IMR-90 (cell line): ENCODE measurements around the gene CFDP1. TPM values are rescaled to one million over a fixed set of nuclear protein-coding genes. Genes with fewer than 3 reads are reported as not detected.

Source experiments
- ATAC-seq: fragments of 200-7000 bp; cut with Tn5 transposase; 2 replicates; pipeline ENCODE4 v1.9.1; 2020; ENCODE audit warnings: low read depth, mild to moderate bottlenecking, moderate library complexity
- BruUV-seq: library from RNA; stranded (reverse); fragments of 400-500 nt; replicated peaks from 2 replicates; lab custom pipeline; 2021; lab: Mats Ljungman, UMichigan
- CTCF ChIA-PET: fragments of 300-600 bp; formaldehyde crosslinking; extraction: SDS; loops from one replicate; lab custom pipeline; 2021; ENCODE audit warnings: antibody characterized with exemption; lab: Yijun Ruan, JAX
- POLR2A ChIA-PET: fragments of 300-600 bp; sonication (Branson Sonifier 250); formaldehyde crosslinking; loops from one replicate; lab custom pipeline; 2022; ENCODE audit warnings: antibody characterized with exemption; ENCODE audit not compliant: unreplicated experiment; lab: Charles Lee
- DNase-seq: peaks from one replicate; pipeline ENCODE4 v3.0.0; 2013
- H2AFZ ChIP-seq: replicated peaks from 2 replicates; pipeline ENCODE3; 2013; ENCODE audit warnings: low read length, mild to moderate bottlenecking; ENCODE audit not compliant: poor library complexity
- H2AK5ac ChIP-seq: 2 replicates; pipeline ENCODE4 v1.6.1; 2013; ENCODE audit warnings: low read depth, low read length, inconsistent platforms
- H2AK9ac ChIP-seq: replicated peaks from 2 replicates; pipeline ENCODE3; 2013; ENCODE audit warnings: mild to moderate bottlenecking, low read depth, low read length, moderate library complexity; ENCODE audit not compliant: poor library complexity
- H2BK120ac ChIP-seq: 2 replicates; pipeline ENCODE4 v1.6.1; 2013; ENCODE audit warnings: low read depth, low read length, inconsistent platforms
- H2BK15ac ChIP-seq: 3 replicates; pipeline ENCODE4 v1.6.1; 2013; ENCODE audit warnings: low read depth, low read length, inconsistent platforms
- H2BK20ac ChIP-seq: 2 replicates; pipeline ENCODE4 v1.6.1; 2013; ENCODE audit warnings: low read depth, mild to moderate bottlenecking, inconsistent platforms, low read length, moderate library complexity
- H2BK5ac ChIP-seq: 2 replicates; pipeline ENCODE4 v1.6.1; 2013; ENCODE audit warnings: mild to moderate bottlenecking, low read depth, low read length, inconsistent platforms; ENCODE audit not compliant: poor library complexity, severe bottlenecking
- H3K14ac ChIP-seq: replicated peaks from 2 replicates; pipeline ENCODE4 v1.6.1; 2013; ENCODE audit warnings: low read depth, low read length, inconsistent platforms
- H3K18ac ChIP-seq: 2 replicates; pipeline ENCODE4 v1.6.1; 2013; ENCODE audit warnings: low read depth, low read length, control low read depth
- H3K23ac ChIP-seq: 2 replicates; pipeline ENCODE4 v1.6.1; 2013; ENCODE audit warnings: low read depth, low read length, inconsistent platforms
- H3K27ac ChIP-seq: 2 replicates; pipeline ENCODE4 v1.5.1; 2013; ENCODE audit warnings: mild to moderate bottlenecking, control low read depth, low read length; ENCODE audit not compliant: insufficient read depth
- H3K27me3 ChIP-seq: 2 replicates; pipeline ENCODE4 v1.6.1; 2013; ENCODE audit warnings: low read length; ENCODE audit not compliant: control insufficient read depth, insufficient read depth
- H3K36me3 ChIP-seq: 2 replicates; pipeline ENCODE4 v1.6.1; 2013; ENCODE audit warnings: low read length, mixed read lengths; ENCODE audit not compliant: control insufficient read depth, insufficient read depth
- H3K4ac ChIP-seq: 2 replicates; pipeline ENCODE4 v1.6.1; 2013; ENCODE audit warnings: low read depth, low read length, inconsistent platforms
- H3K4me1 ChIP-seq: 2 replicates; pipeline ENCODE4 v1.6.1; 2013; ENCODE audit warnings: low read length, mixed read lengths; ENCODE audit not compliant: control insufficient read depth, insufficient read depth
- H3K4me2 ChIP-seq: 2 replicates; pipeline ENCODE4 v1.6.1; 2013; ENCODE audit warnings: low read depth, mild to moderate bottlenecking, control low read depth, low read length, moderate library complexity
- H3K4me3 ChIP-seq: 2 replicates; pipeline ENCODE4 v1.5.1; 2013; ENCODE audit warnings: low read depth, mild to moderate bottlenecking, control low read depth, low read length, moderate library complexity; ENCODE audit not compliant: insufficient read depth
- H3K56ac ChIP-seq: 2 replicates; pipeline ENCODE4 v1.6.1; 2013; ENCODE audit warnings: low read length, inconsistent platforms; ENCODE audit not compliant: insufficient read depth; ENCODE audit errors: extremely low read depth
- H3K79me1 ChIP-seq, 2 experiments: 2 replicates each; pipeline ENCODE4 v1.6.1; 2013; ENCODE audit warnings: low read length in 2 of 2, inconsistent platforms in 1 of 2, low read depth in 1 of 2
- H3K9ac ChIP-seq: 2 replicates; pipeline ENCODE4 v1.6.1; 2013; ENCODE audit warnings: low read depth, low read length, control low read depth
- H3K9me1 ChIP-seq: 2 replicates; pipeline ENCODE4 v1.6.1; 2013; ENCODE audit warnings: low read length, inconsistent platforms; ENCODE audit not compliant: insufficient read depth
- H3K9me3 ChIP-seq: 2 replicates; pipeline ENCODE4 v1.6.1; 2013; ENCODE audit warnings: low read length; ENCODE audit not compliant: control insufficient read depth, insufficient read depth
- H4K20me1 ChIP-seq: 2 replicates; pipeline ENCODE4 v1.6.1; 2013; ENCODE audit warnings: low read length, inconsistent platforms; ENCODE audit not compliant: insufficient read depth
- H4K5ac ChIP-seq: 2 replicates; pipeline ENCODE4 v1.6.1; 2013; ENCODE audit warnings: mild to moderate bottlenecking, low read depth, low read length, control low read depth
- H4K8ac ChIP-seq, 2 experiments: 2 replicates each; pipeline ENCODE4 v1.6.1; 2013; ENCODE audit warnings: low read depth in 2 of 2, low read length in 2 of 2, control low read depth in 1 of 2, inconsistent platforms in 1 of 2
- H4K91ac ChIP-seq: 2 replicates; pipeline ENCODE4 v1.6.1; 2013; ENCODE audit warnings: low read depth, low read length, inconsistent platforms; ENCODE audit not compliant: insufficient read depth
- BHLHE40 ChIP-seq: fragments of 150-350 bp; IDR thresholded peaks from 2 replicates; pipeline ENCODE4 v1.6.1; 2016; ENCODE audit warnings: mild to moderate bottlenecking, low read depth, low read length
- CEBPB ChIP-seq: IDR thresholded peaks from 2 replicates; pipeline ENCODE4 v1.6.1; 2012; ENCODE audit warnings: low read depth, low read length, improper control_type of control experiment
- CHD1 ChIP-seq: IDR thresholded peaks from 2 replicates; pipeline ENCODE4 v1.6.1; 2012; ENCODE audit warnings: low read depth, low read length, improper control_type of control experiment
- CTCF ChIP-seq: conservative IDR thresholded peaks from 2 replicates; pipeline ENCODE4 v1.5.1; 2012; ENCODE audit warnings: mild to moderate bottlenecking, low read depth, low read length, improper control_type of control experiment
- ELK1 ChIP-seq: fragments of 150-350 bp; IDR thresholded peaks from 2 replicates; pipeline ENCODE4 v1.6.1; 2016; ENCODE audit warnings: low read depth, mild to moderate bottlenecking, low read length, moderate library complexity, borderline replicate concordance
- FOS ChIP-seq: fragments of 150-350 bp; IDR thresholded peaks from 2 replicates; pipeline ENCODE4 v1.6.1; 2016; ENCODE audit warnings: low read depth, low read length
- MAFK ChIP-seq: IDR thresholded peaks from 2 replicates; pipeline ENCODE4 v1.6.1; 2012; ENCODE audit warnings: low read depth, low read length, improper control_type of control experiment
- MAZ ChIP-seq: IDR thresholded peaks from 2 replicates; pipeline ENCODE4 v1.6.1; 2012; ENCODE audit warnings: low read depth, mild to moderate bottlenecking, low read length, improper control_type of control experiment, moderate library complexity, borderline replicate concordance
- MXI1 ChIP-seq: IDR thresholded peaks from 2 replicates; pipeline ENCODE4 v1.6.1; 2012; ENCODE audit warnings: low read depth, mild to moderate bottlenecking, low read length, moderate library complexity, borderline replicate concordance
- NFE2L2 ChIP-seq: fragments of 150-350 bp; IDR thresholded peaks from 2 replicates; pipeline ENCODE4 v1.6.1; 2016; ENCODE audit warnings: low read depth, mild to moderate bottlenecking, low read length
- POLR2A ChIP-seq: IDR thresholded peaks from 2 replicates; pipeline ENCODE4 v1.6.1; 2012; ENCODE audit warnings: mild to moderate bottlenecking, low read depth, low read length
- RAD21 ChIP-seq: IDR thresholded peaks from 2 replicates; pipeline ENCODE4 v1.6.1; 2012; ENCODE audit warnings: low read length, improper control_type of control experiment
- RCOR1 ChIP-seq: IDR thresholded peaks from 2 replicates; pipeline ENCODE4 v1.6.1; 2012; ENCODE audit warnings: mild to moderate bottlenecking, low read length, improper control_type of control experiment; ENCODE audit not compliant: insufficient replicate concordance
- RFX5 ChIP-seq: IDR thresholded peaks from 2 replicates; pipeline ENCODE4 v1.8.0; 2012; ENCODE audit warnings: low read depth, mild to moderate bottlenecking, low read length, moderate library complexity
- SMC3 ChIP-seq: fragments of 150-350 bp; IDR thresholded peaks from 2 replicates; pipeline ENCODE4 v1.6.1; 2016; ENCODE audit warnings: low read depth, mild to moderate bottlenecking, antibody characterized with exemption, low read length, moderate library complexity
- USF2 ChIP-seq: fragments of 150-350 bp; IDR thresholded peaks from 2 replicates; pipeline ENCODE4 v1.6.1; 2017; ENCODE audit warnings: mild to moderate bottlenecking, antibody characterized with exemption, low read length, low read depth
- WGBS, 2 experiments: methylation state at CpG; one replicate each; pipeline versions ENCODE4 v1.1.5 to v1.1.7; 2013; ENCODE audit warnings: missing lambda C conversion rate in 2 of 2; ENCODE audit not compliant: insufficient read length in 1 of 2; ENCODE audit errors: extremely low coverage in 2 of 2; 5-methylcytosine and 5-hydroxymethylcytosine counted together
- dilution Hi-C: fragments of 300-500 bp; cut with HindIII; formaldehyde crosslinking; loops from one replicate; pipeline ENCODE4 v1.14.3; 2018; ENCODE audit warnings: low sequenced_read_pairs; ENCODE audit not compliant: unreplicated experiment
- in situ Hi-C: fragments of 300-500 bp; cut with MboI; formaldehyde crosslinking; loops from 3 replicates; pipeline ENCODE4 v1.14.3; 2019; ENCODE audit warnings: low sequenced_read_pairs, inconsistent platforms, mixed read lengths
- intact Hi-C: fragments of 100-400 bp; cut with micrococcal nuclease; formaldehyde crosslinking; loops from 2 replicates; pipeline ENCODE4 v1.10.0; 2022
- polyA plus RNA-seq, 3 experiments: library from polyadenylated mRNA; depleted of rRNA; stranded (reverse); fragments of >200 nt; gene quantifications; 2 replicates each; pipeline ENCODE4 v1.2.3, GENCODE V29; 2012; ENCODE audit warnings: low replicate concordance in 1 of 3
- total RNA-seq: library from RNA; depleted of rRNA; stranded (reverse); fragments of >200 nt; gene quantifications from 2 replicates; pipeline ENCODE4 v1.2.3, GENCODE V29; 2012

The CFDP1 gene
- total and polyA plus RNA-seq, 2 of the 4 experiments (the other 2 are of a cell fraction), result 15.6 to 38.7 TPM

DNA sequence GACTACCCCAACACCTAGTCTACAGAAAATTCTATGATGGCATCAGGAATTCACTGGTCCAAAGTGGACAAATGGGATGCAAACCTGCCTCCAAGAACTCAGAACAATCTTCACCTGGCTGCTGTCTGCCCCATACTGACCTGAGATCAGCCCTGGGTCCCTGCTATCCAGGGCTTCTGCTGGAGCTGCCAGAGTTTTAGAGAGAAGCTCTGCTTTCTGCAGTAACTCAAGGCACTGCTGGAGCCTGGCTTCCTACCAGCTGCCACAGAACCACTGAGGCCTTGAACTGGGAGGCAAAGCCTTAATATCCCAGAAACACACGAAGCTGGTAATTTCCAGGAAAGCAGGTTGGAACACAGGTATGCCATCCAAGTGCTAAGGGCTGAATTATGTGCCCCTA is 23.7 kb upstream of the CFDP1 start:
- BruUV-seq, result no TSS peak
- Histone ChIP-seq H2BK15ac (no peak overlapping the region), H3K18ac (no peak overlapping the region), H3K27ac (no peak overlapping the region), H2BK5ac (no peak overlapping the region), H3K79me1 (peaks cover 36 to 83% of the 10 kb centered on the region in 2 experiments), H2AK9ac (no peak overlapping the region), H3K9me3 (no peaks in the 10 kb centered on the region), H2BK20ac (no peak overlapping the region), H3K4me1 (no peaks in the 10 kb centered on the region; the same call in 1 of the 2 replicates), H2AK5ac (no peak overlapping the region), H3K27me3 (no peaks in the 10 kb centered on the region), H3K9ac (no peak overlapping the region), H4K91ac (no peak overlapping the region), H2BK120ac (no peak overlapping the region), H3K9me1 (peaks cover 21% of the 10 kb centered on the region), H4K20me1 (peaks cover 47% of the 10 kb centered on the region), H3K14ac (no peak overlapping the region), H3K4me2 (no peak overlapping the region), H3K36me3 (no peaks in the 10 kb centered on the region), H3K56ac (no peak overlapping the region), H3K4ac (no peak overlapping the region), H2AFZ (no peak overlapping the region), H4K8ac (no peak overlapping the region), H3K23ac (no peak overlapping the region), H4K5ac (no peak overlapping the region), H3K4me3 (no peak overlapping the region)
- POLR2A ChIA-PET, result interaction anchor here (0.6 kb wide), 1 partner anchor 181 kb away, joined by 10 read pairs; no protein-coding TSS in a partner anchor
- no peak for ATAC-seq
- in situ Hi-C loops (no loop called here), dilution Hi-C loops (no loop called here), intact Hi-C loops (no loop called here)
- CTCF ChIA-PET, result no interaction called here
- DNase-seq, result no peak
- TF ChIP-seq RFX5 (no peak), NFE2L2 (no peak), MXI1 (no peak), RAD21 (no peak), ELK1 (no peak), MAFK (no peak), FOS (no peak), CTCF (no peak), POLR2A (no peak), RCOR1 (no peak), USF2 (no peak), CHD1 (no peak), CEBPB (no peak), BHLHE40 (no peak), SMC3 (no peak), MAZ (no peak)
- no CpG with 5 or more reads among the region's 1 CpG for WGBS, 2 experiments
